HCT116 (cell line): ENCODE measurements around the gene CCDC187. TPM values are rescaled to one million over a fixed set of nuclear protein-coding genes. Genes with fewer than 3 reads are reported as not detected.

Source experiments
- ATAC-seq: fragments of 200-7000 bp; cut with Tn5 transposase; 2 replicates; pipeline ENCODE4 v1.9.1; 2020; ENCODE audit warnings: mild to moderate bottlenecking, moderate library complexity
- BruUV-seq: library from RNA; stranded (reverse); fragments of 400-500 nt; replicated peaks from 2 replicates; lab custom pipeline; 2021; lab: Mats Ljungman, UMichigan
- CTCF ChIA-PET: fragments of 300-600 bp; sonication (Branson Sonifier 250); formaldehyde crosslinking; loops from one replicate; lab custom pipeline; 2021; ENCODE audit warnings: antibody characterized with exemption; lab: Charles Lee
- POLR2A ChIA-PET: fragments of 300-600, 350-600 bp; sonication (Branson Sonifier 250); formaldehyde crosslinking; loops from one replicate; lab custom pipeline; 2021; ENCODE audit warnings: antibody characterized with exemption; lab: Charles Lee
- RAD21 ChIA-PET, 2 experiments: fragments of 300-600 bp; sonication (Branson Sonifier 250); formaldehyde crosslinking; loops; one replicate each; lab custom pipeline; 2023; ENCODE audit warnings: low total read pairs in 2 of 2; ENCODE audit not compliant: uncharacterized antibody in 2 of 2, unreplicated experiment in 2 of 2, low non-redundant PET in 1 of 2; lab: Charles Lee
- DNase-seq: peaks from one replicate; pipeline ENCODE4 v3.0.0-alpha.2; 2010; ENCODE audit warnings: low read depth, low spot score
- H2AFZ ChIP-seq: fragments of 200-600 bp; shearing (Covaris generic), sonication (generic); 2 replicates; pipeline ENCODE4 v1.6.1; 2017; ENCODE audit warnings: low read depth, mixed run types, mixed read lengths, antibody characterized with exemption, low read length; ENCODE audit not compliant: poor library complexity, severe bottlenecking
- H3K27ac ChIP-seq: 2 replicates; pipeline ENCODE4 v1.5.1; 2012; ENCODE audit warnings: low read depth, low read length
- H3K27me3 ChIP-seq: fragments of 200-600 bp; sonication (generic); 2 replicates; pipeline ENCODE4 v1.6.1; 2016; ENCODE audit warnings: mixed run types, low read length, mixed read lengths; ENCODE audit not compliant: insufficient read depth
- H3K36me3 ChIP-seq, 2 experiments: fragments of 200-500 bp in 1 of 2; fragments of 200-600 bp in 1 of 2; sonication (Bioruptor generic) in 1 of 2; sonication (generic) in 1 of 2; 2 replicates each; pipeline versions ENCODE4 v1.5.1 to v1.6.1; 2014 to 2016; ENCODE audit warnings: low read length in 2 of 2, inconsistent platforms in 1 of 2, mixed read lengths in 1 of 2, mixed run types in 1 of 2; ENCODE audit not compliant: insufficient read depth in 2 of 2, control insufficient read depth in 1 of 2
- H3K4me1 ChIP-seq, 2 experiments: fragments of 200-600 bp in 1 of 2; sonication (generic) in 1 of 2; 2 replicates each; pipeline versions ENCODE4 v1.5.1 to v1.6.1; 2012 to 2017; ENCODE audit warnings: low read length in 2 of 2, inconsistent platforms in 1 of 2, mild to moderate bottlenecking in 1 of 2, mixed read lengths in 1 of 2, mixed run types in 1 of 2, moderate library complexity in 1 of 2; ENCODE audit not compliant: insufficient read depth in 2 of 2, control insufficient read depth in 1 of 2
- H3K4me2 ChIP-seq: fragments of 200-600 bp; sonication (generic); 2 replicates; pipeline ENCODE4 v1.6.1; 2017; ENCODE audit warnings: mixed run types, low read length, mixed read lengths
- H3K4me3 ChIP-seq, 2 experiments: fragments of 200-600 bp in 1 of 2; sonication (generic) in 1 of 2; replicated peaks in 1 of 2; 2 replicates each; pipeline ENCODE4 v1.5.1; 2011 to 2016; ENCODE audit warnings: low read length in 2 of 2, control low read depth in 1 of 2, low read depth in 1 of 2, mild to moderate bottlenecking in 1 of 2, mixed read lengths in 1 of 2, mixed run types in 1 of 2
- H3K79me2 ChIP-seq: fragments of 200-600 bp; sonication (generic); 2 replicates; pipeline ENCODE4 v1.6.1; 2017; ENCODE audit warnings: mild to moderate bottlenecking, mixed run types, low read length, moderate library complexity, mixed read lengths; ENCODE audit not compliant: insufficient read depth
- H3K9ac ChIP-seq: fragments of 200-600 bp; sonication (generic); 2 replicates; pipeline ENCODE4 v1.6.1; 2016; ENCODE audit warnings: low read length, mixed read lengths
- H3K9me2 ChIP-seq: fragments of 200-600 bp; sonication (generic), shearing (Covaris generic); 2 replicates; pipeline ENCODE4 v1.6.1; 2017; ENCODE audit warnings: mixed run types, mild to moderate bottlenecking, moderate library complexity; ENCODE audit not compliant: insufficient read depth
- H3K9me3 ChIP-seq, 2 experiments: fragments of 200-500 bp in 1 of 2; fragments of 200-600 bp in 1 of 2; sonication (Bioruptor generic) in 1 of 2; sonication (generic) in 1 of 2; 2 replicates each; pipeline ENCODE4 v1.6.1; 2014 to 2017; ENCODE audit warnings: low read length in 2 of 2, mixed read lengths in 2 of 2, inconsistent platforms in 1 of 2, low read depth in 1 of 2, mild to moderate bottlenecking in 1 of 2, mixed run types in 1 of 2, moderate library complexity in 1 of 2; ENCODE audit not compliant: control insufficient read depth in 1 of 2, insufficient read depth in 1 of 2
- H4K20me1 ChIP-seq: fragments of 200-600 bp; sonication (generic), shearing (Covaris generic); 2 replicates; pipeline ENCODE4 v1.6.1; 2017; ENCODE audit warnings: mixed run types, mild to moderate bottlenecking, moderate library complexity; ENCODE audit not compliant: insufficient read depth
- ATF3 ChIP-seq: IDR thresholded peaks from 2 replicates; pipeline ENCODE4 v1.6.1; 2012
- CBX3 ChIP-seq: IDR thresholded peaks from 2 replicates; pipeline ENCODE4 v1.6.1; 2012; ENCODE audit warnings: low read depth
- CEBPB ChIP-seq: IDR thresholded peaks from 2 replicates; pipeline ENCODE4 v1.6.1; 2012; ENCODE audit warnings: low read depth
- CTCF ChIP-seq, 3 experiments: fragments of 200-600 bp in 1 of 3; sonication (generic) in 1 of 3; IDR thresholded peaks in 2 of 3; conservative IDR thresholded peaks in 1 of 3; 2 replicates each; pipeline ENCODE4 v1.5.1; 2012 to 2017; ENCODE audit warnings: low read depth in 2 of 3, low read length in 2 of 3, antibody characterized with exemption in 1 of 3, borderline replicate concordance in 1 of 3, control low read depth in 1 of 3, mild to moderate bottlenecking in 1 of 3, mixed read lengths in 1 of 3, mixed run types in 1 of 3, moderate library complexity in 1 of 3; ENCODE audit not compliant: insufficient read depth in 1 of 3
- EGR1 ChIP-seq: IDR thresholded peaks from 2 replicates; pipeline ENCODE4 v1.6.1; 2012; ENCODE audit warnings: low read depth
- ELF1 ChIP-seq: IDR thresholded peaks from 2 replicates; pipeline ENCODE4 v1.6.1; 2012; ENCODE audit warnings: low read depth, borderline replicate concordance
- EZH2 ChIP-seq: fragments of 200-600 bp; sonication (generic); IDR thresholded peaks from 2 replicates; pipeline ENCODE4 v1.6.1; 2017; ENCODE audit warnings: antibody characterized with exemption, mixed run types
- EZH2phosphoT487 ChIP-seq: fragments of 200-600 bp; IDR thresholded peaks from 2 replicates; pipeline ENCODE4 v1.6.1; 2018; ENCODE audit warnings: antibody characterized with exemption, borderline replicate concordance
- FOSL1 ChIP-seq: IDR thresholded peaks from 2 replicates; pipeline ENCODE4 v1.6.1; 2012; ENCODE audit warnings: low read depth
- JUND ChIP-seq: IDR thresholded peaks from 2 replicates; pipeline ENCODE4 v1.6.1; 2012
- MAX ChIP-seq: IDR thresholded peaks from 2 replicates; pipeline ENCODE4 v1.6.1; 2012
- POLR2A ChIP-seq: IDR thresholded peaks from 2 replicates; pipeline ENCODE4 v1.7.0; 2011; ENCODE audit warnings: borderline replicate concordance; ENCODE audit not compliant: insufficient read depth, insufficient read length; ENCODE audit errors: extremely low read depth
- POLR2AphosphoS5 ChIP-seq: IDR thresholded peaks from 2 replicates; pipeline ENCODE4 v1.6.1; 2011; ENCODE audit warnings: mild to moderate bottlenecking, low read depth, low read length, moderate library complexity
- RAD21 ChIP-seq: IDR thresholded peaks from 2 replicates; pipeline ENCODE4 v1.6.1; 2012; ENCODE audit warnings: low read depth, mild to moderate bottlenecking
- REST ChIP-seq: IDR thresholded peaks from 2 replicates; pipeline ENCODE4 v1.6.1; 2012; ENCODE audit warnings: low read depth
- SP1 ChIP-seq: IDR thresholded peaks from 2 replicates; pipeline ENCODE4 v1.6.1; 2012; ENCODE audit warnings: low read depth
- TCF7L2 ChIP-seq: IDR thresholded peaks from 2 replicates; pipeline ENCODE4 v1.7.0; 2011; ENCODE audit warnings: borderline replicate concordance, inconsistent platforms; ENCODE audit not compliant: insufficient read depth, insufficient read length; ENCODE audit errors: extremely low read depth
- YY1 ChIP-seq: IDR thresholded peaks from 2 replicates; pipeline ENCODE4 v1.6.1; 2011; ENCODE audit warnings: low read length, low read depth, moderate library complexity, mild to moderate bottlenecking; ENCODE audit not compliant: insufficient replicate concordance; ENCODE audit errors: extremely low read depth
- ZBTB33 ChIP-seq: IDR thresholded peaks from 2 replicates; pipeline ENCODE4 v1.6.1; 2011; ENCODE audit warnings: mild to moderate bottlenecking, low read length, moderate library complexity; ENCODE audit not compliant: insufficient replicate concordance; ENCODE audit errors: extremely low read depth
- ZFX ChIP-seq: fragments of 450-650 bp; IDR thresholded peaks from 2 replicates; pipeline ENCODE4 v1.6.1; 2017
- intact Hi-C: fragments of 100-400 bp; cut with micrococcal nuclease; formaldehyde crosslinking; loops from 2 replicates; pipeline ENCODE4 v1.10.0; 2022
- total RNA-seq: library from RNA; stranded (reverse); gene quantifications from one replicate; pipeline ENCODE4 v1.2.1, GENCODE V29; 2021; ENCODE audit not compliant: unreplicated experiment

The CCDC187 gene
- total RNA-seq, 1 experiment from 2014 or later = 4.6 TPM

GRCh38 chr9:136343884-136344269 lies 40.0 kb upstream of the CCDC187 start:
- TF ChIP-seq YY1 = no peak
- no peak for TF ChIP-seq TCF7L2
- TF ChIP-seq EZH2phosphoT487 = no peak
- TF ChIP-seq POLR2A = no peak
- no peak for TF ChIP-seq FOSL1
- TF ChIP-seq MAX = no peak
- TF ChIP-seq EZH2 = no peak
- TF ChIP-seq ATF3 = no peak
- no peak for TF ChIP-seq SP1
- no peak for TF ChIP-seq CBX3
- TF ChIP-seq RAD21 = no peak
- TF ChIP-seq JUND = no peak
- TF ChIP-seq EGR1 = no peak
- TF ChIP-seq REST = no peak
- TF ChIP-seq CTCF (IDR thresholded peaks at IDR 0.05 in 2 of 3, conservative IDR thresholded peaks at IDR 0.05 in 1 of 3; ENCODE audit: borderline replicate concordance in 1 of 3, insufficient read depth in 1 of 3, low read depth in 2 of 3, low read length in 2 of 3) = no peak
- no peak for TF ChIP-seq POLR2AphosphoS5
- no peak for TF ChIP-seq CEBPB
- no peak for TF ChIP-seq ZBTB33
- TF ChIP-seq ELF1 = no peak
- no peak for TF ChIP-seq ZFX
- no TSS peak for BruUV-seq
- ChIA-PET POLR2A (no interaction called here), RAD21 (no interaction called here), CTCF (no interaction called here)
- Histone ChIP-seq H3K27me3 (no peaks in the 10 kb centered on the region), H3K9me3 (no peaks in the 10 kb centered on the region), H3K36me3 (no peaks in the 10 kb centered on the region; a peak in 1 of 4 replicates), H4K20me1 (no peaks in the 10 kb centered on the region), H3K9ac (no peak overlapping the region), H3K4me3 (no peak overlapping the region), H3K4me1 (peaks cover 18 to 36% of the 10 kb centered on the region in 2 experiments; a peak in 3 of 4 replicates), H3K4me2 (no peak overlapping the region), H2AFZ (no peak overlapping the region), H3K9me2 (no peaks in the 10 kb centered on the region), H3K27ac (no peak overlapping the region; the same call in 1 of the 2 replicates), H3K79me2 (no peaks in the 10 kb centered on the region)
- ATAC-seq = no peak
- intact Hi-C loops = no loop called here
- no peak for DNase-seq
